NCI-H524 treated with DMSO at 0.1 percent for 48 hours (cell line): ENCODE results near the gene PGA4.
"Not testable (repeated sequence)": the region's sequence is repeated elsewhere in the genome, so short reads cannot be mapped to it uniquely, and the experiment has no call there.

Experiments
- DNase-seq: peaks from one replicate; lab custom pipeline; 2025; lab: John Stamatoyannopoulos, UW

PGA4 gene

GRCh38 chr11:61204502-61205059 lies 17.6 kb upstream of the PGA4 start:
- DNase-seq, result not testable (repeated sequence)

GRCh38 chr11:61207636-61208310 lies 14.4 kb upstream of the PGA4 start:
- DNase-seq, result not testable (repeated sequence)

GRCh38 chr11:61210629-61211028 lies 11.5 kb upstream of the PGA4 start:
- not testable (repeated sequence) for DNase-seq

- not testable (repeated sequence) for DNase-seq
Observed at GRCh38 chr11:61211327-61211952, 10.7 kb upstream of the PGA4 start.

GRCh38 chr11:61212202-61212601 lies 9.9 kb upstream of the PGA4 start:
- DNase-seq, result not testable (repeated sequence)

GRCh38 chr11:61213711-61214324 lies 8.3 kb upstream of the PGA4 start:
- DNase-seq, result not testable (repeated sequence)

GRCh38 chr11:61218306-61218705 lies 3.8 kb upstream of the PGA4 start:
- not testable (repeated sequence) for DNase-seq

- not testable (repeated sequence) for DNase-seq
Observed at GRCh38 chr11:61219016-61219415, 3.1 kb upstream of the PGA4 start.

- DNase-seq, result not testable (repeated sequence)
Observed at GRCh38 chr11:61222692-61223091, 545 bp downstream of the PGA4 start.

GRCh38 chr11:61226457-61227137 lies 4.5 kb downstream of the PGA4 start:
- not testable (repeated sequence) for DNase-seq

GRCh38 chr11:61229458-61229857 lies 7.3 kb downstream of the PGA4 start:
- not testable (repeated sequence) for DNase-seq

- not testable (repeated sequence) for DNase-seq
Observed at GRCh38 chr11:61231033-61231432, 8.9 kb downstream of the PGA4 start.

- DNase-seq, result not testable (repeated sequence)
Observed at GRCh38 chr11:61231585-61231984, 9.4 kb downstream of the PGA4 start.

GRCh38 chr11:61232548-61233145 lies 10.5 kb downstream of the PGA4 start:
- not testable (repeated sequence) for DNase-seq

- not testable (repeated sequence) for DNase-seq
Observed at GRCh38 chr11:61237130-61237529, 15.0 kb downstream of the PGA4 start.

- not testable (repeated sequence) for DNase-seq
Observed at GRCh38 chr11:61240288-61240687, 18.1 kb downstream of the PGA4 start.

GRCh38 chr11:61240875-61241274 lies 18.7 kb downstream of the PGA4 start, which contains the start of gene PGA5:
PGA5 (plus strand) TSS chr11:61241175; CDS start chr11:61241227, 52 bp downstream.
- not testable (repeated sequence) for DNase-seq

GRCh38 chr11:61241526-61241925 lies 19.4 kb downstream of the PGA4 start:
- DNase-seq, result not testable (repeated sequence)

GRCh38 chr11:61245284-61245964 lies 23.3 kb downstream of the PGA4 start:
- not testable (repeated sequence) for DNase-seq

- DNase-seq, result not testable (repeated sequence)
Observed at GRCh38 chr11:61248071-61248470, 25.9 kb downstream of the PGA4 start.

GRCh38 chr11:61249201-61249600 lies 27.1 kb downstream of the PGA4 start:
- not testable (repeated sequence) for DNase-seq
